Psoas muscle (tissue), 8 donors: ENCODE data around the gene GALM. TPM values are rescaled to one million over a fixed set of nuclear protein-coding genes. Genes with fewer than 3 reads are reported as not detected.
"Not testable (repeated sequence)": the region's sequence is repeated elsewhere in the genome, so short reads cannot be mapped to it uniquely, and the experiment has no call there.

Source experiments
- ATAC-seq, 4 donors: fragments of 200-7000 bp; cut with Tn5 transposase; one replicate each; pipeline ENCODE4 v1.9.1; 2020; ENCODE audit warnings: moderate library complexity in 3 of 4, mild to moderate bottlenecking in 2 of 4
- DNase-seq, 2 donors: peaks; one replicate each; pipeline ENCODE4 v3.0.0-alpha.2; 2020
- H3K27ac ChIP-seq: fragments of 200-600 bp; one replicate; pipeline ENCODE4 v1.8.0; 2022
- H3K27me3 ChIP-seq, 3 donors: fragments of 200-600 bp in 1 of 3; one replicate each; pipeline versions ENCODE4 v1.6.1 to v1.8.0; 2013 to 2022; ENCODE audit warnings: low read length in 2 of 3, mild to moderate bottlenecking in 2 of 3, moderate library complexity in 1 of 3; ENCODE audit not compliant: insufficient read depth in 3 of 3
- H3K36me3 ChIP-seq, 2 donors: fragments of 200-600 bp in 1 of 2; one replicate each; pipeline versions ENCODE4 v1.6.1 to v1.8.0; 2013 to 2022; ENCODE audit warnings: low read depth in 1 of 2, mild to moderate bottlenecking in 1 of 2, moderate library complexity in 1 of 2; ENCODE audit not compliant: insufficient read depth in 1 of 2
- H3K4me1 ChIP-seq: fragments of 200-600 bp; one replicate; pipeline ENCODE4 v1.8.0; 2022
- H3K4me3 ChIP-seq: fragments of 200-600 bp; one replicate; pipeline ENCODE4 v1.8.0; 2022; ENCODE audit warnings: mild to moderate bottlenecking
- H3K9me3 ChIP-seq: fragments of 200-600 bp; one replicate; pipeline ENCODE4 v1.8.0; 2022
- WGBS, 3 donors: extraction: QIAGEN DNeasy Blood & Tissue Kit; methylation state at CpG; one replicate each; pipeline versions ENCODE4 v1.1.6 to v1.1.7; 2013; 5-methylcytosine and 5-hydroxymethylcytosine counted together
- intact Hi-C, 2 donors: fragments of 100-400 bp; cut with DNase I; formaldehyde crosslinking; loops; one replicate each; pipeline versions ENCODE4 v1.11.0 to v1.14.2; 2022
- polyA plus RNA-seq, 3 donors: library from polyadenylated mRNA; stranded (reverse); fragments of 200-250 nt; gene quantifications; one replicate each; pipeline ENCODE4 v1.2.3, GENCODE V29; 2013
- total RNA-seq, 4 donors: library from RNA; stranded (reverse); fragmentation: NEBNext Ultra II Directional in 2 of 4; extraction: Animal tissue kit (Norgen Biotek cat#: 25700) in 2 of 4; gene quantifications; one replicate each; pipeline versions ENCODE4 v1.2.1 to v1.2.4, GENCODE V29; 2021 to 2023
- TF ChIP-seq, protein P1 (sequence below): fragments of 200-600 bp; IDR thresholded peaks from one replicate; pipeline ENCODE4 v1.8.0; 2022; ENCODE audit warnings: antibody characterized with exemption
- donor health status: healthy with polysubstance abuse.
- donor health status: DM: no; HTN: no; CAD: no; lungs with moderate emphysema.
- donor health status: Bipolar disorder and iron deficiency.
- donor health status: healthy.
- donor health status: DM: yes; HTN: yes; CAD: no.
- donor health status: DM: no; HTN: no; CAD: no.
- donor health status: DM: no; HTN: no; CAD: no.
- donor health status: DM: yes; HTN: yes; CAD: no.

GALM gene
- total and polyA plus RNA-seq, 7 donors: 2.0 to 16.1 (median 5.4) TPM

GRCh38 chr2:38711558-38711957, 45.6 kb downstream of the GALM start:
- ATAC-seq (no peak), DNase-seq (no peak)
- no peaks in the 10 kb centered on the region for H3K27me3 ChIP-seq
- no peaks in the 10 kb centered on the region for H3K36me3 ChIP-seq
- no peaks in the 10 kb centered on the region for H3K9me3 ChIP-seq
- H3K27ac ChIP-seq: no peak overlapping the region
- no peak overlapping the region for H3K4me3 ChIP-seq
- TF ChIP-seq, protein P1, sequence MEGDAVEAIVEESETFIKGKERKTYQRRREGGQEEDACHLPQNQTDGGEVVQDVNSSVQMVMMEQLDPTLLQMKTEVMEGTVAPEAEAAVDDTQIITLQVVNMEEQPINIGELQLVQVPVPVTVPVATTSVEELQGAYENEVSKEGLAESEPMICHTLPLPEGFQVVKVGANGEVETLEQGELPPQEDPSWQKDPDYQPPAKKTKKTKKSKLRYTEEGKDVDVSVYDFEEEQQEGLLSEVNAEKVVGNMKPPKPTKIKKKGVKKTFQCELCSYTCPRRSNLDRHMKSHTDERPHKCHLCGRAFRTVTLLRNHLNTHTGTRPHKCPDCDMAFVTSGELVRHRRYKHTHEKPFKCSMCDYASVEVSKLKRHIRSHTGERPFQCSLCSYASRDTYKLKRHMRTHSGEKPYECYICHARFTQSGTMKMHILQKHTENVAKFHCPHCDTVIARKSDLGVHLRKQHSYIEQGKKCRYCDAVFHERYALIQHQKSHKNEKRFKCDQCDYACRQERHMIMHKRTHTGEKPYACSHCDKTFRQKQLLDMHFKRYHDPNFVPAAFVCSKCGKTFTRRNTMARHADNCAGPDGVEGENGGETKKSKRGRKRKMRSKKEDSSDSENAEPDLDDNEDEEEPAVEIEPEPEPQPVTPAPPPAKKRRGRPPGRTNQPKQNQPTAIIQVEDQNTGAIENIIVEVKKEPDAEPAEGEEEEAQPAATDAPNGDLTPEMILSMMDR: no peak
- intact Hi-C loops: no loop called here
- H3K4me1 ChIP-seq: no peaks in the 10 kb centered on the region

DNA sequence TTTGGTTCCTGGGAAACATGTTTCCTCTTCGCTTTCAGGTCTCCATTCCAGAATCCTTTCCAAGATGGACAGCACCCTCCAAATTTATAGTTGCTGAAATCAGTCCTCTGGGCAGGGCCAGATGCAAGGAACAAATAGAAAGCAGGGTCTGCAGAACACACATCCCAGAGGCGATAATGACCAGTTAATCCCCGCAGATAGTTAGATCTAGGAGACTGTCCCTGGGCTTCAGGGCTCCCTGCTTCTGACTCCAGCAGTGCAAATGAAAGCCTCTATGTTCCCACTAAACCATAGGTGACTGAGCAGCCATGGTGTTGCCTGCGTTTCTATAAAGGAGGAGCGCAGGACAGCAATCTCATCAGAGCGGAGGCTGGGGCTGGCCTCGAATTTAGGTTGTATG, 46.5 kb downstream of the GALM start:
- TF ChIP-seq, protein P1: no peak
- H3K4me1 ChIP-seq: no peaks in the 10 kb centered on the region
- 92 to 98% (median 96%) methylated on average over 7 of the region's 7 CpGs for WGBS, 3 donors
- no peaks in the 10 kb centered on the region for H3K9me3 ChIP-seq
- H3K36me3 ChIP-seq: no peaks in the 10 kb centered on the region
- no peak overlapping the region for H3K4me3 ChIP-seq
- intact Hi-C loops: no loop called here
- ATAC-seq: no peak
- H3K27me3 ChIP-seq: no peaks in the 10 kb centered on the region
- no peak overlapping the region for H3K27ac ChIP-seq
- DNase-seq: no peak

DNA sequence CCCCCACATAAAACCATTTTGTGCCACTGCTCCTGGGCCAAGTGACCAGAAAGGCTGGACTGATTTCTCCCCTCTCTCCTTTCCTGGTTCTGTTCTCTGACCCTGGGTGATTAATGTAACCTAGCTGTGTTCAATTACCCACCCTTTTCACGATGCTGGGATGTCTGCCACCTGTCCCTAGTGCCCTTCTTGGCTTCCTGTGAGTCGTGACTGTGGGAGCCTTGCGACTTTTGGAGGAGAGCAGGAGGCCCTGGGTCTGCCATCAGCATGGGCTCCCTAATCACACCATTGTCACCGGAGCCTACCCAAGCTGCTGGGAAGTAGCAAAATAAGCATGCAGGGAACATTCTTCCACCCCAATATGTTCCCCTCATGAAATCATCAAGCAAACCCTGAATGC, 47.0 kb downstream of the GALM start:
- WGBS, 3 donors: 71 to 77% (median 74%) methylated on average over 4 of the region's 4 CpGs
- no peaks in the 10 kb centered on the region for H3K9me3 ChIP-seq
- DNase-seq: no peak
- intact Hi-C loops: no loop called here
- no peaks in the 10 kb centered on the region for H3K27me3 ChIP-seq
- no peaks in the 10 kb centered on the region for H3K36me3 ChIP-seq
- TF ChIP-seq, protein P1: no peak
- no peak overlapping the region for H3K27ac ChIP-seq
- H3K4me3 ChIP-seq: no peak overlapping the region
- ATAC-seq: no peak
- no peaks in the 10 kb centered on the region for H3K4me1 ChIP-seq

DNA sequence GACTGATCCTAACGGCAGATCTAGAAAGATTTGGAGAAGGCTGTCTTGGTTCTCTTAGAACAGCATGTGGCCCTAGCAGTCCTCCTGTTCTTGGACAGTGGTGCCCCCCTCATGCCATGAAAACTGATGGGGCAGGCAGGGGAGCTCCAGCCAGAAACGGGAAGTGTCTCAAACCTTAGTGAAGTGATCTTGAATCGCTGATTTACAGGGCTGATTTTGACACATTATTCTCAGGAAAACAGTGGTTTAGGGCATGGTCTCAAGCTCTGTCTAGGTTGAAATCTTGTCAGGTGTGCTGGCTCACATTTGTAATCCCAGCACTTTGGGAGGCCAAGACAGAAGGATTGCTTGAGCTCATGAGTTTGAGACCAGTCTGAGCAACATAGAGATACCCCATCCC, 47.4 kb downstream of the GALM start:
- DNase-seq (no peak), ATAC-seq (no peak)
- Histone ChIP-seq H3K27ac (no peak overlapping the region), H3K9me3 (no peaks in the 10 kb centered on the region), H3K4me3 (no peak overlapping the region), H3K27me3 (no peaks in the 10 kb centered on the region), H3K4me1 (no peaks in the 10 kb centered on the region), H3K36me3 (no peaks in the 10 kb centered on the region)
- 72 to 86% (median 77%) methylated on average over 3 of the region's 3 CpGs for WGBS, 3 donors
- TF ChIP-seq, protein P1: no peak
- intact Hi-C loops: no loop called here

GRCh38 chr2:38714941-38715340, 49.0 kb downstream of the GALM start:
- DNase-seq, H3K4me1 ChIP-seq, intact Hi-C loops, H3K9me3 ChIP-seq, H3K27me3 ChIP-seq, H3K36me3 ChIP-seq, ATAC-seq, H3K4me3 ChIP-seq, H3K27ac ChIP-seq: not testable (repeated sequence)
- WGBS, 3 donors: 93 to 100% (median 95%) methylated on average over 1 of the region's 1 CpG
